Measurements from ENCODE around the gene ZNF117.

DNA sequence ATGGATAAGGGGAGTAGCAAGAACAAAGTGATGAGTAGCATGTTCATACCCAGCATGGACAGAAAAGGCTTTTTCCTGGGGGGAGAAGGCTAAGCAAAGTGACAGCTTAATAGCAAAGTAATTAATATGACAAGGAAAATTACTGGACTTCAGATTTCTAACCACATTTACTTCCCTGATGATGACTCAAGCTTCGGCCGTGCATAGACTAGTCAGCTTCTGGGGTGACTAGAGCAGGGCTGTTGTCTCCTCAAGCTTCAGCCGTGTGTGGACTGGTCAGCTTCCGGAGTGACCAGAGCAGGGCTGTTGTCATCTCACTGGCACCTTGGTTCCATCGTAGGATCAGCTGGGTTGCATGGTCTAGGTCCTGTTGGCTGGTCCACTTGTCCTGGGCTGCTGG lies 2.1 kb upstream of the ZNF117 start:
- TF ChIP-seq ELF4 (IDR thresholded peaks at IDR 0.05) (no peak), TARDBP (IDR thresholded peaks at IDR 0.05) (no peak), CTBP1 (IDR thresholded peaks at IDR 0.05; ENCODE audit: borderline replicate concordance) (no peak), SP1 (IDR thresholded peaks at IDR 0.05) (no peak), NFRKB (IDR thresholded peaks at IDR 0.05) (no peak), FOXM1 (IDR thresholded peaks at IDR 0.05; ENCODE audit: borderline replicate concordance) (no peak), ARNT (IDR thresholded peaks at IDR 0.05) (no peak), FOXA1 (IDR thresholded peaks at IDR 0.05) (no peak), FOXK2 (IDR thresholded peaks at IDR 0.05) (no peak), SUZ12 (IDR thresholded peaks at IDR 0.05) (no peak)
- TF ChIP-seq, protein P1, sequence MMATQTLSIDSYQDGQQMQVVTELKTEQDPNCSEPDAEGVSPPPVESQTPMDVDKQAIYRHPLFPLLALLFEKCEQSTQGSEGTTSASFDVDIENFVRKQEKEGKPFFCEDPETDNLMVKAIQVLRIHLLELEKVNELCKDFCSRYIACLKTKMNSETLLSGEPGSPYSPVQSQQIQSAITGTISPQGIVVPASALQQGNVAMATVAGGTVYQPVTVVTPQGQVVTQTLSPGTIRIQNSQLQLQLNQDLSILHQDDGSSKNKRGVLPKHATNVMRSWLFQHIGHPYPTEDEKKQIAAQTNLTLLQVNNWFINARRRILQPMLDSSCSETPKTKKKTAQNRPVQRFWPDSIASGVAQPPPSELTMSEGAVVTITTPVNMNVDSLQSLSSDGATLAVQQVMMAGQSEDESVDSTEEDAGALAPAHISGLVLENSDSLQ (IDR thresholded peaks at IDR 0.05), result no peak
